H9 (cell line): ENCODE measurements around the gene CLMN. TPM values are rescaled to one million over a fixed set of nuclear protein-coding genes. Genes with fewer than 3 reads are reported as not detected.

Experiments
- DNase-seq: peaks from one replicate; pipeline ENCODE4 v3.0.0-alpha.2; 2017
- H2AFZ ChIP-seq: one replicate; pipeline ENCODE4 v1.6.1; 2013; ENCODE audit warnings: mild to moderate bottlenecking, low read length, control low read depth, moderate library complexity
- H2AK5ac ChIP-seq: 2 replicates; pipeline ENCODE4 v1.6.1; 2013; ENCODE audit warnings: low read length, control low read depth, mixed read lengths; ENCODE audit not compliant: insufficient read length
- H2BK120ac ChIP-seq: one replicate; pipeline ENCODE4 v1.6.1; 2013; ENCODE audit warnings: low read depth, mild to moderate bottlenecking, low read length, control low read depth, inconsistent platforms; ENCODE audit not compliant: poor library complexity, severe bottlenecking
- H2BK12ac ChIP-seq: 2 replicates; pipeline ENCODE4 v1.6.1; 2013; ENCODE audit warnings: low read length, control low read depth, mixed read lengths, low read depth; ENCODE audit not compliant: insufficient read length
- H2BK15ac ChIP-seq: 2 replicates; pipeline ENCODE4 v1.6.1; 2013; ENCODE audit warnings: low read depth, low read length, control low read depth
- H2BK20ac ChIP-seq: one replicate; pipeline ENCODE4 v1.6.1; 2013; ENCODE audit warnings: low read depth, mild to moderate bottlenecking, low read length, control low read depth, inconsistent platforms; ENCODE audit not compliant: poor library complexity, severe bottlenecking
- H2BK5ac ChIP-seq: 2 replicates; pipeline ENCODE4 v1.6.1; 2013; ENCODE audit warnings: low read length, control low read depth, mixed read lengths; ENCODE audit not compliant: insufficient read length
- H3K14ac ChIP-seq: 2 replicates; pipeline ENCODE4 v1.6.1; 2013; ENCODE audit warnings: low read length, control low read depth; ENCODE audit not compliant: insufficient read depth
- H3K18ac ChIP-seq: 2 replicates; pipeline ENCODE4 v1.6.1; 2013; ENCODE audit warnings: low read depth, mild to moderate bottlenecking, mixed read lengths, low read length, control low read depth; ENCODE audit not compliant: insufficient read length
- H3K23ac ChIP-seq: 2 replicates; pipeline ENCODE4 v1.6.1; 2013; ENCODE audit warnings: low read length, control low read depth, mixed read lengths, low read depth; ENCODE audit not compliant: insufficient read length
- H3K23me2 ChIP-seq: 2 replicates; pipeline ENCODE4 v1.6.1; 2013; ENCODE audit warnings: low read depth, mild to moderate bottlenecking, mixed read lengths, low read length, control low read depth; ENCODE audit not compliant: insufficient read length, poor library complexity, severe bottlenecking
- H3K27ac ChIP-seq: 2 replicates; pipeline ENCODE4 v1.5.1; 2013; ENCODE audit warnings: low read length, control low read depth, mixed read lengths, low read depth; ENCODE audit not compliant: insufficient read length
- H3K27me3 ChIP-seq: 2 replicates; pipeline ENCODE4 v1.6.1; 2013; ENCODE audit warnings: low read length, control low read depth, inconsistent platforms; ENCODE audit not compliant: insufficient read depth
- H3K4ac ChIP-seq: 2 replicates; pipeline ENCODE4 v1.6.1; 2013; ENCODE audit warnings: low read depth, mild to moderate bottlenecking, control low read depth, inconsistent platforms, low read length, moderate library complexity
- H3K4me1 ChIP-seq: 2 replicates; pipeline ENCODE4 v1.6.1; 2013; ENCODE audit warnings: low read length, control low read depth, inconsistent platforms; ENCODE audit not compliant: insufficient read depth
- H3K4me2 ChIP-seq: 2 replicates; pipeline ENCODE4 v1.6.1; 2013; ENCODE audit warnings: low read length, control low read depth, mixed read lengths; ENCODE audit not compliant: insufficient read length, insufficient read depth
- H3K56ac ChIP-seq: 2 replicates; pipeline ENCODE4 v1.6.1; 2013; ENCODE audit warnings: low read depth, mild to moderate bottlenecking, mixed read lengths, low read length, control low read depth; ENCODE audit not compliant: insufficient read length
- H3K79me1 ChIP-seq: 2 replicates; pipeline ENCODE4 v1.6.1; 2013; ENCODE audit warnings: low read depth, mild to moderate bottlenecking, moderate library complexity, low read length, control low read depth, inconsistent platforms; ENCODE audit not compliant: insufficient read depth, poor library complexity, severe bottlenecking
- H3K79me2 ChIP-seq: 2 replicates; pipeline ENCODE4 v1.6.1; 2013; ENCODE audit warnings: low read length, control low read depth, inconsistent platforms; ENCODE audit not compliant: insufficient read depth
- H3K9ac ChIP-seq: 2 replicates; pipeline ENCODE4 v1.6.1; 2013; ENCODE audit warnings: low read length, control low read depth, mixed read lengths; ENCODE audit not compliant: insufficient read length; ENCODE audit errors: extremely low read depth
- H3K9me3 ChIP-seq: one replicate; pipeline ENCODE4 v1.6.1; 2013; ENCODE audit warnings: low read depth, low read length, inconsistent platforms; ENCODE audit not compliant: control insufficient read depth
- H3T11ph ChIP-seq: one replicate; pipeline ENCODE4 v1.6.1; 2013; ENCODE audit warnings: mild to moderate bottlenecking, low read length, control low read depth, inconsistent platforms
- H4K20me1 ChIP-seq: one replicate; pipeline ENCODE4 v1.6.1; 2013; ENCODE audit not compliant: control insufficient read depth, insufficient read length, insufficient read depth
- H4K5ac ChIP-seq: 2 replicates; pipeline ENCODE4 v1.6.1; 2013; ENCODE audit warnings: low read depth, mild to moderate bottlenecking, mixed read lengths, low read length, control low read depth; ENCODE audit not compliant: insufficient read length
- H4K8ac ChIP-seq: replicated peaks from 2 replicates; pipeline ENCODE4 v1.6.1; 2013; ENCODE audit warnings: low read length, control low read depth, mixed read lengths, low read depth; ENCODE audit not compliant: insufficient read length
- H4K91ac ChIP-seq: 2 replicates; pipeline ENCODE4 v1.6.1; 2013; ENCODE audit warnings: low read depth, mild to moderate bottlenecking, moderate library complexity, mixed read lengths, low read length, control low read depth; ENCODE audit not compliant: insufficient read length
- H3K27ac Mint-ChIP-seq, 3 experiments: 2 replicates in 2 of 3; 3 replicates in 1 of 3; pipeline ENCODE4 v1.8.0; 2020 to 2021; ENCODE audit warnings: mixed read lengths in 3 of 3, mild to moderate bottlenecking in 1 of 3, moderate library complexity in 1 of 3
- H3K27me3 Mint-ChIP-seq: 2 replicates; pipeline ENCODE4 v1.8.0; 2021; ENCODE audit warnings: low read depth, mild to moderate bottlenecking, moderate library complexity, mixed read lengths
- H3K36me3 Mint-ChIP-seq, 3 experiments: 2 replicates in 2 of 3; 3 replicates in 1 of 3; pipeline ENCODE4 v1.8.0; 2020 to 2021; ENCODE audit warnings: low read depth in 3 of 3, mixed read lengths in 3 of 3; ENCODE audit not compliant: insufficient read depth in 1 of 3
- H3K4me1 Mint-ChIP-seq, 2 experiments: 2 replicates each; pipeline ENCODE4 v1.8.0; 2020; ENCODE audit warnings: mixed read lengths in 2 of 2
- H3K4me3 Mint-ChIP-seq, 2 experiments: 2 replicates in 1 of 2; 3 replicates in 1 of 2; pipeline ENCODE4 v1.8.0; 2020 to 2021; ENCODE audit warnings: mild to moderate bottlenecking in 2 of 2, mixed read lengths in 2 of 2, moderate library complexity in 1 of 2
- H3K9me3 Mint-ChIP-seq, 2 experiments: 2 replicates in 1 of 2; 3 replicates in 1 of 2; pipeline ENCODE4 v1.8.0; 2020; ENCODE audit warnings: mild to moderate bottlenecking in 2 of 2, mixed read lengths in 2 of 2, moderate library complexity in 1 of 2
- whole genome bisulfite sequencing: extraction: QIAGEN DNeasy Blood & Tissue Kit; methylation state at CpG from one replicate; pipeline ENCODE4 v1.1.7; 2013; ENCODE audit warnings: missing lambda C conversion rate, low lambda C conversion rate, mixed read lengths; ENCODE audit not compliant: insufficient read length; ENCODE audit errors: extremely low coverage; 5-methylcytosine and 5-hydroxymethylcytosine counted together
- total RNA-seq: library from RNA; stranded (reverse); gene quantifications from 2 replicates; pipeline ENCODE4 v1.2.1, GENCODE V29; 2021
- TF ChIP-seq, protein P1 (sequence below): fragments of 200-600 bp; sonication (generic); conservative IDR thresholded peaks from 3 replicates; pipeline ENCODE4 v1.8.0; 2021; ENCODE audit warnings: antibody characterized with exemption, mild to moderate bottlenecking

The CLMN gene
- total RNA-seq, 1 experiment from 2014 or later, result 7.6 TPM

GRCh38 chr14:95291859-95292542 is 27.7 kb downstream of the CLMN start:
- no peak overlapping the region for H3K9ac ChIP-seq
- WGBS, result no CpG with 5 or more reads among the region's 6 CpGs

More at GRCh38 chr14:95291859-95292542, 27.7 kb downstream of the CLMN start:
- Mint-ChIP-seq H3K27me3 (peaks cover 4% of the 10 kb centered on the region), H3K9me3 (peaks cover 7 to 20% of the 10 kb centered on the region in 2 experiments), H3K36me3 (peaks cover 3 to 29% (median 5%) of the 10 kb centered on the region in 3 experiments; a peak in 6 of 7 replicates), H3K27ac (peak overlapping the region in 2 of 3 experiments; percentile 65 to 71; a peak in 1 of 7 replicates), H3K4me1 (peaks cover 36 to 55% of the 10 kb centered on the region in 2 experiments), H3K4me3 (no peak overlapping the region)
- Histone ChIP-seq H4K20me1 (no peaks in the 10 kb centered on the region), H3K79me1 (no peaks in the 10 kb centered on the region), H2BK12ac (no peak overlapping the region), H3K56ac (no peak overlapping the region), H2BK5ac (no peak overlapping the region), H2BK20ac (no peak overlapping the region), H3K79me2 (no peaks in the 10 kb centered on the region), H3K23ac (no peak overlapping the region), H2BK120ac (no peak overlapping the region), H3K18ac (no peak overlapping the region), H3K4me1 (0 out of 2 replicates have a peak, but pooled peaks cover 5% of the 10 kb centered on the region), H3K23me2 (no peaks in the 10 kb centered on the region), H4K91ac (no peak overlapping the region), H3T11ph (no peak overlapping the region), H2AFZ (no peak overlapping the region), H3K4me2 (no peak overlapping the region), H4K8ac (no peak overlapping the region), H2AK5ac (no peak overlapping the region), H3K9me3 (no peaks in the 10 kb centered on the region), H3K27ac (no peak overlapping the region), H3K14ac (no peak overlapping the region), H4K5ac (no peak overlapping the region), H3K27me3 (no peaks in the 10 kb centered on the region), H3K4ac (no peak overlapping the region), H2BK15ac (no peak overlapping the region)
- peak; percentile 18 for DNase-seq
- TF ChIP-seq, protein P1, sequence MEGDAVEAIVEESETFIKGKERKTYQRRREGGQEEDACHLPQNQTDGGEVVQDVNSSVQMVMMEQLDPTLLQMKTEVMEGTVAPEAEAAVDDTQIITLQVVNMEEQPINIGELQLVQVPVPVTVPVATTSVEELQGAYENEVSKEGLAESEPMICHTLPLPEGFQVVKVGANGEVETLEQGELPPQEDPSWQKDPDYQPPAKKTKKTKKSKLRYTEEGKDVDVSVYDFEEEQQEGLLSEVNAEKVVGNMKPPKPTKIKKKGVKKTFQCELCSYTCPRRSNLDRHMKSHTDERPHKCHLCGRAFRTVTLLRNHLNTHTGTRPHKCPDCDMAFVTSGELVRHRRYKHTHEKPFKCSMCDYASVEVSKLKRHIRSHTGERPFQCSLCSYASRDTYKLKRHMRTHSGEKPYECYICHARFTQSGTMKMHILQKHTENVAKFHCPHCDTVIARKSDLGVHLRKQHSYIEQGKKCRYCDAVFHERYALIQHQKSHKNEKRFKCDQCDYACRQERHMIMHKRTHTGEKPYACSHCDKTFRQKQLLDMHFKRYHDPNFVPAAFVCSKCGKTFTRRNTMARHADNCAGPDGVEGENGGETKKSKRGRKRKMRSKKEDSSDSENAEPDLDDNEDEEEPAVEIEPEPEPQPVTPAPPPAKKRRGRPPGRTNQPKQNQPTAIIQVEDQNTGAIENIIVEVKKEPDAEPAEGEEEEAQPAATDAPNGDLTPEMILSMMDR, result no peak
